ENCODE data around the gene UGT1A9. TPM values are rescaled to one million over a fixed set of nuclear protein-coding genes. Genes with fewer than 3 reads are reported as not detected.

The UGT1A9 gene
- total and polyA plus RNA-seq, 2 of the 13 experiments (the other 11 are each of a cell fraction or from before 2014, with no cell fraction given) = 0.07 TPM; not detected in 1

GRCh38 chr2:233807966-233808935 lies 136.6 kb downstream of the UGT1A9 start:
- H3K4me1 ChIP-seq (ENCODE audit: insufficient read depth, low read length) = no peaks in the 10 kb centered on the region
- ATAC-seq = no peak
- no peak overlapping the region for H3K9ac ChIP-seq (ENCODE audit: insufficient read depth, low read depth, low read length)
- CTCF ChIA-PET (ENCODE audit: low intra/inter-chr PET ratio, low total read pairs) = no interaction called here
- no peaks in the 10 kb centered on the region for H4K20me1 ChIP-seq (ENCODE audit: insufficient read depth, low read length)
- no TSS peak for BruUV-seq (replicated peaks)
- WGBS (ENCODE audit: low lambda C conversion rate) = 50% methylated on average over 9 of the region's 10 CpGs
- H3K4me2 ChIP-seq (ENCODE audit: low read depth, low read length) = no peak overlapping the region
- H3K27ac ChIP-seq (ENCODE audit: extremely low read length, insufficient read depth, low read length) = no peak overlapping the region
- intact Hi-C loops (cut with micrococcal nuclease; ENCODE audit: unreplicated experiment) (no loop called here), in situ Hi-C loops (cut with HindIII; ENCODE audit: extremely low pct_ligation_motif_present, low pct_unique_long_range_greater_than_20kb) (no loop called here)
- H2AFZ ChIP-seq (ENCODE audit: low read length) = no peak overlapping the region
- peaks cover 0 to 43% of the 10 kb centered on the region in 2 experiments; a peak in 3 of 5 replicates for H3K27me3 ChIP-seq (ENCODE audit: control insufficient read depth in 1 of 2, insufficient read depth in 2 of 2, low read length in 2 of 2)
- no peak overlapping the region for H3K4me3 ChIP-seq (replicated peaks in 1 of 3; ENCODE audit: insufficient read depth in 1 of 3, low read depth in 2 of 3, low read length in 3 of 3)
- DNase-seq (ENCODE audit: low spot score) = no peak
- FAIRE-seq = no peak
- no peaks in the 10 kb centered on the region for H3K36me3 ChIP-seq (replicated peaks in 1 of 2; ENCODE audit: control insufficient read depth in 1 of 2, insufficient read depth in 2 of 2, low read length in 2 of 2)
- no peaks in the 10 kb centered on the region for H3K9me3 ChIP-seq (ENCODE audit: low read length)
- no peaks in the 10 kb centered on the region for H3K79me2 ChIP-seq (ENCODE audit: insufficient read depth, low read length)
- POLR2A ChIA-PET = no interaction called here
- TF ChIP-seq, protein P1, sequence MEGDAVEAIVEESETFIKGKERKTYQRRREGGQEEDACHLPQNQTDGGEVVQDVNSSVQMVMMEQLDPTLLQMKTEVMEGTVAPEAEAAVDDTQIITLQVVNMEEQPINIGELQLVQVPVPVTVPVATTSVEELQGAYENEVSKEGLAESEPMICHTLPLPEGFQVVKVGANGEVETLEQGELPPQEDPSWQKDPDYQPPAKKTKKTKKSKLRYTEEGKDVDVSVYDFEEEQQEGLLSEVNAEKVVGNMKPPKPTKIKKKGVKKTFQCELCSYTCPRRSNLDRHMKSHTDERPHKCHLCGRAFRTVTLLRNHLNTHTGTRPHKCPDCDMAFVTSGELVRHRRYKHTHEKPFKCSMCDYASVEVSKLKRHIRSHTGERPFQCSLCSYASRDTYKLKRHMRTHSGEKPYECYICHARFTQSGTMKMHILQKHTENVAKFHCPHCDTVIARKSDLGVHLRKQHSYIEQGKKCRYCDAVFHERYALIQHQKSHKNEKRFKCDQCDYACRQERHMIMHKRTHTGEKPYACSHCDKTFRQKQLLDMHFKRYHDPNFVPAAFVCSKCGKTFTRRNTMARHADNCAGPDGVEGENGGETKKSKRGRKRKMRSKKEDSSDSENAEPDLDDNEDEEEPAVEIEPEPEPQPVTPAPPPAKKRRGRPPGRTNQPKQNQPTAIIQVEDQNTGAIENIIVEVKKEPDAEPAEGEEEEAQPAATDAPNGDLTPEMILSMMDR (CRISPR knock-in tag; IDR thresholded peaks at IDR 0.05) = no peak
- no peak for TF ChIP-seq BRCA1 (CRISPR knock-in tag; IDR thresholded peaks at IDR 0.05)
- no peak for TF ChIP-seq USF2 (IDR thresholded peaks at IDR 0.05; ENCODE audit: low read depth, low read length)
- TF ChIP-seq USF2 (CRISPR knock-in tag; IDR thresholded peaks at IDR 0.05; ENCODE audit: borderline replicate concordance) = no peak
- no peak for TF ChIP-seq ZMYM4 (CRISPR knock-in tag; IDR thresholded peaks at IDR 0.05)
- no peak for TF ChIP-seq KAT7 (CRISPR knock-in tag; IDR thresholded peaks at IDR 0.05; ENCODE audit: borderline replicate concordance)
- no peak for TF ChIP-seq ZNF329 (CRISPR knock-in tag; IDR thresholded peaks at IDR 0.05; ENCODE audit: low read depth)
- TF ChIP-seq, protein P2, sequence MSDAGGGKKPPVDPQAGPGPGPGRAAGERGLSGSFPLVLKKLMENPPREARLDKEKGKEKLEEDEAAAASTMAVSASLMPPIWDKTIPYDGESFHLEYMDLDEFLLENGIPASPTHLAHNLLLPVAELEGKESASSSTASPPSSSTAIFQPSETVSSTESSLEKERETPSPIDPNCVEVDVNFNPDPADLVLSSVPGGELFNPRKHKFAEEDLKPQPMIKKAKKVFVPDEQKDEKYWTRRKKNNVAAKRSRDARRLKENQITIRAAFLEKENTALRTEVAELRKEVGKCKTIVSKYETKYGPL (CRISPR knock-in tag; IDR thresholded peaks at IDR 0.05) = no peak
- TF ChIP-seq PRDM4 (CRISPR knock-in tag; IDR thresholded peaks at IDR 0.05; ENCODE audit: borderline replicate concordance) = no peak
- TF ChIP-seq NPAS2 (CRISPR knock-in tag; IDR thresholded peaks at IDR 0.05; ENCODE audit: borderline replicate concordance) = no peak
- no peak for TF ChIP-seq ZNF790 (CRISPR knock-in tag; IDR thresholded peaks at IDR 0.05; ENCODE audit: borderline replicate concordance)
- TF ChIP-seq, protein P3, sequence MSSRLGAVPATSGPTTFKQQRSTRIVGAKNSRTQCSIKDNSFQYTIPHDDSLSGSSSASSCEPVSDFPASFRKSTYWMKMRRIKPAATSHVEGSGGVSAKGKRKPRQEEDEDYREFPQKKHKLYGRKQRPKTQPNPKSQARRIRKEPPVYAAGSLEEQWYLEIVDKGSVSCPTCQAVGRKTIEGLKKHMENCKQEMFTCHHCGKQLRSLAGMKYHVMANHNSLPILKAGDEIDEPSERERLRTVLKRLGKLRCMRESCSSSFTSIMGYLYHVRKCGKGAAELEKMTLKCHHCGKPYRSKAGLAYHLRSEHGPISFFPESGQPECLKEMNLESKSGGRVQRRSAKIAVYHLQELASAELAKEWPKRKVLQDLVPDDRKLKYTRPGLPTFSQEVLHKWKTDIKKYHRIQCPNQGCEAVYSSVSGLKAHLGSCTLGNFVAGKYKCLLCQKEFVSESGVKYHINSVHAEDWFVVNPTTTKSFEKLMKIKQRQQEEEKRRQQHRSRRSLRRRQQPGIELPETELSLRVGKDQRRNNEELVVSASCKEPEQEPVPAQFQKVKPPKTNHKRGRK (CRISPR knock-in tag; IDR thresholded peaks at IDR 0.05) = no peak
- TF ChIP-seq KAT8 (CRISPR knock-in tag; IDR thresholded peaks at IDR 0.05) = no peak
- no peak for TF ChIP-seq ETV5 (CRISPR knock-in tag; IDR thresholded peaks at IDR 0.05; ENCODE audit: borderline replicate concordance)
